GM19468 (cell line): ENCODE data around the gene C1QL3.
A peak's percentile ranks its signal among the peaks of the same experiment; 100 is the strongest.

ENCODE experiments used
- ATAC-seq: cut with Tn5 transposase; IDR thresholded peaks from one replicate; pipeline ENCODE4 v1.9.1; 2021; ENCODE audit warnings: mild to moderate bottlenecking, moderate library complexity, moderate number of reproducible peaks; ENCODE audit not compliant: unreplicated experiment; ENCODE audit errors: extremely low read depth

C1QL3 gene

DNA sequence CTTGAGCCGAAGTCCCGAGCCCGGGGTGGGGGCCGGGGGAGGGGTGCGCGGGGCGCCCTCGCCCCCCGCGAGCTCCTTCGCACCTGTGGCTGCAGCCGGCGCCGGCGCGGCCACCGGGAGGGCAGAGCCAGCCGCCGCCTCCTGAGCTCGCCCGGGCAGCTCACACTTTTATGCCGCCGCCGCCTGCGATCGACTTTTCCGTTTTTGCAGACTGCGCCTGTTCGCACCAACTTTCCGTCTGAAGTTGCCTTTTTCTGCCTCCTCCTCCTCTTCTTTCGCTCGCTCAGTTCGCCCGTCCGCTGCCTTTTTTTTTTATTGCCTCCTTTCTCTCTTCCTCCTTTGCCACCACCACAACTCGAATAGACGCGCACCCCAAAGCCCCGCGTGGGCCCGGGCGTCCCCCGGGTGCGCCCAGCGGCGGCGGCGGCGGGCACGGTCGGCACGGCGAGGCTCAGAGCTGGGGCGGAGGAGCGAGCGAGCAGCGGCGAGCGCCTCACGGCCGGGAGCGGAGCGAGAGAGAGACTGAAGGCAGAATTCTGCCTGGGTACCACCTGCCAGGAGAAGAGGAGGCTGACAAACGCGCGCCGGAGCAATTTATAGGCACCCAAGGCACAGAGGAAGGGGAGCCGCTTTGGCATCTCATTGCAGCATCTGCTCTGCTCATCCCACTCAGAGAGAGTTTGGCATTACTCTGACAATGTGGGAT is at the start of gene C1QL3:
TSS of gene C1QL3 (minus strand) at position 569 of the 706 bp plus-strand sequence. CDS start 814 bp downstream, outside the sequence.
- no peak for ATAC-seq

DNA sequence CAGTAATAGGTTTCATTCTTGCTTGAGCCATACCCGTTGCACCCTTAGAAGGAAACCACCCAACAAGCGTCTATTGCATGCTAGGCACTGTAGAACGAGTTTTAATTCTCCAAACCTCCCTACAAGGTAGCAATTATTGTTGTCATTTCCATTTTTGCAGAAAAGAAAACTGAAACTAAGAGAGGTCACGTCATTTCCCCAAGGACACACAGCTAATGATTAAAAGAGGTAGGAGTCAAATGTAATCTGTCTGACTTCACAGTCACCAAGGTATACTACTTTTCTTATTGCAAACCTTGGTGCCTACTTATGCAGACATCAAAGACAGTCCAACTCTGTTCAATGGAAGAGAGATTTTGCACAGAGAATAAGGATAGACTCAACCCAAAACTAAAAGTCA is 49.1 kb upstream of the C1QL3 start:
- ATAC-seq, result peak; percentile 91

- ATAC-seq, result no peak
These were observed 44.6 kb upstream of the C1QL3 start for GRCh38 chr10:16566202-16566805.

DNA sequence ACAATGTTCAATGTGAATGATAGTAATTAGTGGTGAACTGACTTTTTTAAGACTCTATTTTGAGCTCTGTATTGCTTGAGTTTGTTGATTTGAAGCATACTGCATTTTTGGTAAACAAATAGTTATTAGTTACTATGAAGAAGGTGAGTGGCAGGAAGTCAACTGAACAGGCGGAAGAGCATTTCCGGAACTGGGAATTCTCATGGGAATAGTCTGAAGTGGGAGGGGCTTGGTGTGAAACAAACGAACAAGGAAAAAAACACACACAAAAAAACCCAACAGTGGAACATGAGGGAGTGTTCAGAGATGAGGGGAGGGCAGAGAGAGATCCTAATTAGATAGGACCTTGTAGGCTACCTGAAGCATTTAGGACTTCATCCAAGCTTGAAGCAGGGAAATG is 43.9 kb upstream of the C1QL3 start:
- ATAC-seq, result no peak

- ATAC-seq, result no peak
These were observed 41.2 kb upstream of the C1QL3 start for GRCh38 chr10:16562891-16563290.

DNA sequence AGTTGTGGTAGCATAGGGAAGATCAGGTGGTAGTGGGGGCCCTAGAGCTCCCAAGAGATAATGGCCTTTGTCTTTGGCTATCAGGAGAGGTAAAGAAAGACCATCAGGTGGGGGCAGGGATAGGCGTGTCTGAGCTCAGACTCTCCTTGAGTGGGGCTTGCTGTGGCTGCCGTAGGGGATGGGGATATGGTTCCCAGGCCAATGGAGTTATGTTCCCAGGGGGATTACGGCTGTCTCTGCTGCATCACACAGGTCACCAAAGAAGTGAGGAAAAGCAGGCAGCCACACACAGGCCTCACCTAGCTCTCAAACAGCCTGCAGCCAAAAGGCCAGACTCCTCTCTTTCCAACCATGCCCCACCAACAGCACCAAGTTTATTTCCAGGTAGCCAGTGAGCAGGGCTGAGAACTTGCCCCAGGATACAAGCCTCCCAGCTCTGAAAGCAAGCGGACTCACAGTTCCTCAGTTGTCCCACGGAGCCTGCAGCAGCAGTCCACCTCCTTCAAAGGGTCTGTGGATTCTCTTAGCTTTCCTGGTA is 37.6 kb upstream of the C1QL3 start:
- ATAC-seq, result no peak

DNA sequence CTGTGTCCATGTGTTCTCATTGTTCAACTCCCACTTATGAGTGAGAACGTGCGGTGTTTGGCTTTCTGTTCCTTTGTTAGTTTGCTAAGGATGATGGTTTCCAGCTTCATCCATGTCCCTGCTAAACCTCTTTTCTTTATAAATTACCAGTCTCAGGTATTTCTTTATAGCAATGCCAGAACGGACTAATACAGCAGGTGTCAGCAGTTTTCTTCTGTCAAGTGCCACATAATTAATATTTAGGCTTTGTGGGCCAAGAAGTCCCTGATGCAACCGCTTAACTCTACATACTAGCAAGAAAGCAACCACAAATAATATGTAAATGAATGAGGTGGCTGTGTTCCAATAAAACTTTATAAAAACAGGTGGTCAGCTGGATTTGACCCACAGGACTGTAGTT is 26.3 kb upstream of the C1QL3 start:
- no peak for ATAC-seq

DNA sequence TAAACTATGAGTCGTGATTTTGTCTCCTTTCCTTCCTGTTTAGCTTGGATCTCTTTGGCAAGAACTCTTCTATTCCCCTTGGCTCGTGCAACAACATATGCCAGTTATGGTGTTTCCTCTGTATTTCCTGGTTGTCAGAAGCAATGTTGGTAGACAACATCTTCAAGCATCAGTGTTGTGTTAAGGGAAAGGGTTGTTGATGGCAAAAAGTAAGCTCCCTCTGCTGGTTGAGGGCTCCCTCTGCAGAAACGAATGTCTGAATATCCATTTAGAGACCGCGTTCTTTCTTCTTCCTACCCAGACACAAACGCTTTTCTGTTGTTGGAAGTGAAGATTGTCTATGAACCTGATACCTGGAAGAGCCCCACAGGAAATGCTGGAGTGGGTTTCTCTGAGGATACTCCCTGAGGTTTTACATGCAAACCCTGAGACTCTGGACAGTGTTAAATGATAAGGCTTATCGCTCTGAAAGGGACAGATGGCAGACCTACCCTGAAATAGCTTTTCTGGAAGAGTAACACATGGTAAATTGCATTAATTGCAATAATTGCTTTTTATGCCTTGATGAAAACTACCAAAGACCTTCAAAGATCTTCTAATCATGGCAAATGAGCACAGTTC is 23.5 kb upstream of the C1QL3 start:
- peak; percentile 63 for ATAC-seq

- ATAC-seq, result no peak
These were observed 22.9 kb upstream of the C1QL3 start for GRCh38 chr10:16544591-16544990.

GRCh38 chr10:16544099-16544498 is 22.4 kb upstream of the C1QL3 start:
- no peak for ATAC-seq

- ATAC-seq, result no peak
These were observed 14.5 kb upstream of the C1QL3 start for GRCh38 chr10:16536155-16536554.

DNA sequence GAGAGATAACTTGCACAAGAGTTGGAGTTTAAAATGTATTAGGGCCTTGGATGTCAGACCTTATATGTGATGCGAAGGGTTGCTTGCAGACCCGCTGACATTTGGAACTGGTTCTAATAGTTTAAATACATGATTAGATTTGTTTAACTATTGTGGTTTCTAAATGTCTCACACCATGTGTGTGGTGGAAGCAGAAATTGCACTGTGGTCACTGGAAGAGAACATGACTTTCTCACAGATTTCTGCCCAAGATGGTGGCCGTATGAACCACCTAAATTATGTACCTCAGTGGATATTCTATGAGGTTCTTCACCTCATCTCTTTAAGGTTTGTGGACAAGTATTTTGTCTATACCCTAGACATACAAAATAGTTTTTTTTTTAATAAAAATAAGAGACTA is 8.2 kb upstream of the C1QL3 start:
- no peak for ATAC-seq

DNA sequence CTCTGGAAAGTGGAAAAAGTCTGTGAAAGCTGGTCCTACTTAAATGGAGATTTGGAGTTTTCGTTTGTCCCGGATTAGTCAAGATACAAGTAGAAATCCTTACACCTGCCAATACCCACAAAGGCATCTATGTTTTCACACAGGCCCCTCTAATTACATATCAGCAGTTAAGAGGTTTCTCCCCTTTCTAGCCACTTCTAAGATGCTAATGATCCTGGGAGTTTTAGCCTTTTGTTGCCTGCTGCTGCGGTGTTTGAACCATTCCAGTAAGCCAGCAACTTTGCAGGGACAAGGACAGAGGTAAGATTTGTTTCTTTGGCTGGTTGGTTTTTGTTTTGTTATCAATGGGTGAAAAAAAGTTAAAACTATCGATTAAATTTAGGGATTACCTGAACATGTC is 5.8 kb upstream of the C1QL3 start:
- ATAC-seq, result no peak

DNA sequence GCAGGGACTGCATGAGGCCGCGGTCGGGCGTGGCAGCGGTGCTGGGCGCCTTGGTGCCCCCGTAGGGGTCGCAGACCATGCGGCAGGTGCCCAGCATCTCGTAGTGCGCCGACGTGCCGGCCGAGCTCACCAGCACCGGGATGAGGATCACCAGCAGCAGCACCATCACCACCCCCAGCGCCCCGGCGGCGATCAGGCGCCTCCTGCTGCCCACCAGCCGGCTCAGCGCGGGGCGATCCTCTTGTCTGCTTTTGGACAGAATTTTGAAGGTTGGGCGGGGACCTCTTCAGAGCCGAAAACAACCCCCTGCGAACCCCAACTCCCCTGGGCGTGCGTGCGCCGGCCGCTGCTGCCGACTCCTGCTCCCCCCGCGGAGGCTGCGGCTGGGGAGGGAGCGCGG is 779 bp downstream of the C1QL3 start:
- no peak for ATAC-seq

DNA sequence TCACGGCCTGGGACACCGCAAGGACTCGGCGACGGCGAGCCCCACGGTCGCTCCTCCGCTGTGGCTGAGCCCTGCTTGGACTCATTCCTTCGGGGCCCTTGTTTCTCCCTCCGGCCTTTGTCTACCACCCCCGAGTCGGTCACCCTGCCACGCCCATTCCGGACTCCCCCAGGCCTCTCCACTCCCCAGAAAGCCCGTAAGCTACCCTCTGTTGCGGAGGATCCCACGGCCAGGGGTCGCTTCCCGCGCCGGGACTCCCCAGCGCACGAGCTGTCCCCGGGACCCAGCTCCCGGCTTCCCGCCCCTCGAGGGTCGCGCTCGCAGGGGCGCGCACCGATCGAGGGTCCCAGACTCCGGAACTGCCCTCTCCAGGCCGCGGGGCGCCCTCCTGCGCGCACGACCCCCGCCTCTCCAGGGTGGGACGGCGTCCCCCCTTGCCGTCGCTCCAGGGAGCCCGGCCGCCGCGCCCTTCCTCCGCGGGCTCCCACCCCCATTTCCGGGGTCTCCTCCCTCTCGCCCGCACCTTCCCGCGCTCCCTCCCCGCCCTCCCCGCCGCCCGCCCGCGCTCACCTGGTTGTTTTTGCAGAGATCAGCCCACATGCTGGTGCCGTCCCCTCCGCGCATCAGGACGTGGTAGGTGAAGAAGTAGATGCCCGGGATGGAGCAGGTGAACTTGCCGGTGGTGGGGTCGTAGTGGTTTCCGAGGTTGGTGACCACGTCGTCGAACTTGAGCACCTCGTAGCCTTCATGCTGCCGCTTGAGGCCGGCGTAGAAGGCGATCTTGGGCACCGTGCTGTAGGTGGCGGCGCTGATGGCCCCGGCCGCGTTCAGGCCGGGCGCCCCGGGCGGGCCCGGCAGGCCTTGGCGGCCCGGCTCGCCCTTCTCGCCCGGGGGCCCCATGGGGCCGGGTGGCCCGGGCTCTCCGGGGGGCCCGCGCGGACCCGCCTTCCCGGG is 1.5 kb downstream of the C1QL3 start:
- ATAC-seq, result no peak

GRCh38 chr10:16519250-16519907 is 2.3 kb downstream of the C1QL3 start:
- ATAC-seq, result no peak

DNA sequence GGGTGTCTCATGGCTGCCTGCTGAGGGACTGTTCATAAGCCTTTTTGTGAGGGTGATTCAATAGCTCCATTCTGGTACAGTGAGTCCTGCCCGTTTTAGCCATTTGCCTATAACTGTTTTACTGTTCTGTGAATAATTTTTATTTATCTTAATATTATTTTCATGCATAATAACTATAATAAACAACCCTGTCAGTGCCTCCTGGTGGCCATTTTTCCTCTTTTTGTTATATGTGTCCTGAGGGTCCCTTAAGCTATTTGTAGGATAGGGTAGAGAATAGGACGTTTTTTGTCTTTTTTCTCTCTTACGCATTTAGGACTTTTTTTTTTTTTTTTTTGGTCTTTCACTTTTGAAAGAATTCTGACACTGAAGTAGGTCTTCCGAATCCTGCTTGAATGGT is 2.9 kb downstream of the C1QL3 start:
- no peak for ATAC-seq

- no peak for ATAC-seq
These were observed 10.8 kb downstream of the C1QL3 start for GRCh38 chr10:16510843-16511242.

DNA sequence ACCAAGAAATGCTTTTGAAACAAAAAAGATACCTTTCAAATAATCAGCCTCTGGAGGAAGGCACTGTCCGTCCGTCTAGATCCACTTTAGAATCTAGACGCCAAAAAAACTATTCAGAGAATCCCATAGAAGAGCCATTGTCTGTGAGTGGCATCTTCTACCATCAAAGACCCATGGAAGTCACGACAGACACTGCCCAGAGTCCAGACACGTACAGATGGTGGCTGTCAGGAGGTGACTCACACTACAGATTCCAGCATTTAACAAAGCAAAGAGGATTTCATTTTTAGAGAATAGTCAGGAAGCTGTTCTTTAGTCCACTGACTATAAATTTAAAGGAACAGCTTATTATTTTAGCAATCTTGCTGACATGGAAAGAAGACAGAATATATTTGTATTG is 11.7 kb downstream of the C1QL3 start:
- ATAC-seq, result no peak

DNA sequence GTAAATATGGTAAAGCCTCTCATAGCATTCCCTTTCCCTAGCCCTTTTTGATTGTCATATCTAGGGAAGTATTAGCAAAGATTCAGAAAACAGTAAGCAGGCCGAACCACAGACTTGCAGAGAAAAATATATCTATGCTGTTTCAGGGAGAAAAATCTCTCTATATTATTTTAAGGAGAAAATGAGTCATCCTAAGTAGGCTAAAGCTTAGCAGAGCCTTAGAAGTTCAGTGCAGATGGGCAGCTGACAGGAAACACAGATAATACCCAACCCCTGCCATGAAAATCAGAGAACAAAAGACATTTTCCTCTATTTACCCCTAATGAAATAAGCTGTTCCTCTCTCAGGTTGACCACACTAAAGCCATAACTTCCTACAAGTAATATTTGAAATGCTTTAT is 16.5 kb downstream of the C1QL3 start:
- no peak for ATAC-seq
